HS-5 (cell line): ENCODE measurements around the gene TRAP1.

Experiments used
- DNase-seq: peaks from one replicate; pipeline ENCODE4 v3.0.0-alpha.2; 2012; ENCODE audit warnings: low read depth

Gene TRAP1

GRCh38 chr16:3717235-3718018 is at the start of gene TRAP1:
Gene TRAP1, minus strand, starts transcription at chr16:3717524. Its CDS starts 16 bp downstream, at chr16:3717508.
- DNase-seq, result no peak

GRCh38 chr16:3766177-3766576 is 48.9 kb upstream of the TRAP1 start:
- DNase-seq, result no peak

GRCh38 chr16:3764409-3764808 is 47.1 kb upstream of the TRAP1 start:
- no peak for DNase-seq

GRCh38 chr16:3762107-3762750 is 44.9 kb upstream of the TRAP1 start:
- no peak for DNase-seq

GRCh38 chr16:3761375-3762106 is 44.2 kb upstream of the TRAP1 start:
- no peak for DNase-seq

- DNase-seq, result no peak
Observed at GRCh38 chr16:3760518-3760917, 43.2 kb upstream of the TRAP1 start.

GRCh38 chr16:3759736-3760135 is 42.4 kb upstream of the TRAP1 start:
- DNase-seq, result no peak

- DNase-seq, result no peak
Observed at GRCh38 chr16:3756113-3756512, 38.8 kb upstream of the TRAP1 start.

- no peak for DNase-seq
Observed at GRCh38 chr16:3755249-3755648, 37.9 kb upstream of the TRAP1 start.

GRCh38 chr16:3754772-3755171 is 37.4 kb upstream of the TRAP1 start:
- no peak for DNase-seq

GRCh38 chr16:3754081-3754703 is 36.9 kb upstream of the TRAP1 start:
- peak; percentile 9 for DNase-seq

GRCh38 chr16:3752984-3753383 is 35.7 kb upstream of the TRAP1 start:
- no peak for DNase-seq

GRCh38 chr16:3751878-3752277 is 34.6 kb upstream of the TRAP1 start:
- no peak for DNase-seq

- no peak for DNase-seq
Observed at GRCh38 chr16:3748307-3748706, 31.0 kb upstream of the TRAP1 start.

GRCh38 chr16:3745751-3746355 is 28.5 kb upstream of the TRAP1 start:
- no peak for DNase-seq

GRCh38 chr16:3744018-3744417 is 26.7 kb upstream of the TRAP1 start:
- DNase-seq, result no peak

GRCh38 chr16:3740934-3741333 is 23.6 kb upstream of the TRAP1 start:
- DNase-seq, result no peak

- DNase-seq, result no peak
Observed at GRCh38 chr16:3740186-3740585, 22.9 kb upstream of the TRAP1 start.

- DNase-seq, result no peak
Observed at GRCh38 chr16:3739636-3740035, 22.3 kb upstream of the TRAP1 start.

- DNase-seq, result no peak
Observed at GRCh38 chr16:3738541-3738940, 21.2 kb upstream of the TRAP1 start.

GRCh38 chr16:3738128-3738527 is 20.8 kb upstream of the TRAP1 start:
- no peak for DNase-seq

GRCh38 chr16:3737181-3737580 is 19.9 kb upstream of the TRAP1 start:
- DNase-seq, result no peak
